DMS 273 (cell line): ENCODE results near the gene LTBR.

Experiments used
- DNase-seq: peaks from one replicate; lab custom pipeline; 2025; ENCODE audit not compliant: unreplicated experiment; lab: John Stamatoyannopoulos, UW

Gene LTBR

GRCh38 chr12:6346235-6346832 is 37.6 kb upstream of the LTBR start:
- no peak for DNase-seq

GRCh38 chr12:6346942-6347341 is 37.0 kb upstream of the LTBR start:
- DNase-seq: no peak

- DNase-seq: no peak
Observed at GRCh38 chr12:6347367-6348338, 36.3 kb upstream of the LTBR start.

GRCh38 chr12:6351622-6352021 is 32.3 kb upstream of the LTBR start:
- no peak for DNase-seq

- DNase-seq: no peak
Observed at GRCh38 chr12:6352193-6353173, 31.5 kb upstream of the LTBR start.

- DNase-seq: no peak
Observed at GRCh38 chr12:6354495-6355393, 29.2 kb upstream of the LTBR start.

GRCh38 chr12:6355491-6356373 is 28.2 kb upstream of the LTBR start:
- DNase-seq: no peak

- DNase-seq: no peak
Observed at GRCh38 chr12:6356374-6356820, 27.6 kb upstream of the LTBR start.

GRCh38 chr12:6358881-6359280 is 25.1 kb upstream of the LTBR start:
- DNase-seq: no peak

- no peak for DNase-seq
Observed at GRCh38 chr12:6360080-6360571, 23.8 kb upstream of the LTBR start.

- no peak for DNase-seq
Observed at GRCh38 chr12:6360578-6361490, 23.1 kb upstream of the LTBR start.

GRCh38 chr12:6361834-6362233 is 22.1 kb upstream of the LTBR start:
- no peak for DNase-seq

- DNase-seq: no peak
Observed at GRCh38 chr12:6362403-6362802, 21.6 kb upstream of the LTBR start.

- no peak for DNase-seq
Observed at GRCh38 chr12:6363010-6363329, 21.0 kb upstream of the LTBR start.

GRCh38 chr12:6363330-6364043 is 20.5 kb upstream of the LTBR start:
- no peak for DNase-seq

- no peak for DNase-seq
Observed at GRCh38 chr12:6364044-6364374, 20.0 kb upstream of the LTBR start.
